Measurements from ENCODE around the gene TOR2A.

DNA sequence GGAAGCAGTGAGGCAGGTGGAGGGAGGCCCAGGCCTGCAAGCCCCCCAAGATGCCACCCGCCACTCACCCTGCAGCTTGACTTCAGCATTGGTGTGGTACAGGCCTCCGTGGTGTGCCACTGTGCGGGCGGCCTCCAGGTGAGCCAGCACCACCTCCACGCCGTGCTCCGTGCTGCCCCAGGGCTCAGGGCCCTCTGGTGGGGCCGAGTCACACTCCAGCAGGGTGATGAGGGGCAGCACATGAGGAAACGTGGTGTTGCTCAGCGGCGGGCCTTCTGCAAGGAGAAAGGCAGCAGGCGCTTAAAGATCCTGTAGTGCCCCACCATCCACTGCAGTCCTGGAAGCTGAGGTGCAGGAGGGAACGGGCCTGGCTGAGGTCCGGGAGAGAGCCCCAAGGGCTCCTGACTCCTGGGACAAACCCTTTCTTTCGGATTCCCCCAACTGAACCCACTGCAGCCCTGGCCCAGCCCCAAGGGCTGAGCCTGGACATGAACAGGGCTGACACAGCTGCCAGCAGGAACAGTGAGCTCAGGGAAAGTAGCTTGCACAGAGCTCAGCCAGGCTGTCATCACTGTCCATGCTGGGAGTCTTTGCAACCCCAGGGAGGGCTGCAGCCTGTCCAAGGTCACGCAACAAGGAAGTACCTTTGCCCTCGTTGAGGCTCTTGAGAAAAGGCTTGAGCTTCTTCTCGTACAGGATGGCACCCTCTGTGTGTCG, 4.7 kb upstream of the TOR2A start:
- TF ChIP-seq POLR2A (IDR thresholded peaks at IDR 0.05; ENCODE audit: low read depth, low read length) (no peak), POLR2AphosphoS5 (IDR thresholded peaks at IDR 0.05; ENCODE audit: low read depth, low read length) (no peak), TAF1 (IDR thresholded peaks at IDR 0.05; ENCODE audit: borderline replicate concordance, low read depth, low read length) (no peak)

Data from GM12892 (cell line).